H1 (cell line): Measurements from ENCODE around the gene CPT1A. TPM values are rescaled to one million over a fixed set of nuclear protein-coding genes. Genes with fewer than 3 reads are reported as not detected.

Experiments used
- CTCF ChIA-PET: fragments of 300-600 bp; sonication (Branson Sonifier 250); formaldehyde crosslinking; loops from one replicate; lab custom pipeline; 2021; ENCODE audit not compliant: partially characterized antibody; lab: Charles Lee
- POLR2A ChIA-PET: fragments of 300-600 bp; sonication (Branson Sonifier 250); formaldehyde crosslinking; loops from one replicate; lab custom pipeline; 2021; ENCODE audit warnings: inconsistent platforms; ENCODE audit not compliant: partially characterized antibody; lab: Charles Lee
- DNase-seq, 2 experiments: peaks; one replicate each; pipeline versions ENCODE4 v3.0.0 to v3.0.0-alpha.2; 2010 to 2022; ENCODE audit warnings: low spot score in 2 of 2, low read depth in 1 of 2, mixed read lengths in 1 of 2
- FAIRE-seq: peaks from 2 replicates; lab custom pipeline; 2011; peaks lifted over from hg19 to GRCh38; lab: Jason Lieb, UNC
- H2AFZ ChIP-seq: 2 replicates; pipeline ENCODE4 v1.8.1; 2012; ENCODE audit warnings: low read length, inconsistent platforms
- H2AK5ac ChIP-seq: 2 replicates; pipeline ENCODE4 v1.6.1; 2013; ENCODE audit warnings: low read depth, low read length
- H2BK120ac ChIP-seq: replicated peaks from 2 replicates; pipeline ENCODE3; 2013; ENCODE audit warnings: low read depth, low read length, inconsistent platforms
- H2BK12ac ChIP-seq: 2 replicates; pipeline ENCODE4 v1.6.1; 2013; ENCODE audit warnings: low read depth, low read length
- H2BK15ac ChIP-seq: 2 replicates; pipeline ENCODE4 v1.6.1; 2013; ENCODE audit warnings: low read length
- H2BK20ac ChIP-seq: 2 replicates; pipeline ENCODE4 v1.6.1; 2013; ENCODE audit warnings: low read length
- H2BK5ac ChIP-seq: 2 replicates; pipeline ENCODE4 v1.6.1; 2013; ENCODE audit warnings: low read depth, low read length
- H3K14ac ChIP-seq: 2 replicates; pipeline ENCODE4 v1.6.1; 2013; ENCODE audit warnings: inconsistent platforms; ENCODE audit not compliant: insufficient read length
- H3K18ac ChIP-seq: 2 replicates; pipeline ENCODE4 v1.6.1; 2013; ENCODE audit warnings: low read length; ENCODE audit errors: extremely low read depth
- H3K23ac ChIP-seq: 2 replicates; pipeline ENCODE4 v1.6.1; 2013; ENCODE audit warnings: inconsistent platforms; ENCODE audit not compliant: insufficient read length
- H3K23me2 ChIP-seq: 2 replicates; pipeline ENCODE4 v1.6.1; 2013; ENCODE audit warnings: low read depth, low read length
- H3K27ac ChIP-seq: 2 replicates; pipeline ENCODE4 v1.6.1; 2011; ENCODE audit warnings: low read depth, low read length, inconsistent platforms
- H3K27me3 ChIP-seq, 4 experiments: replicated peaks in 1 of 4; 1 replicate in 1 of 4; 2 replicates in 3 of 4; pipeline versions ENCODE4 v1.6.1 to v1.8.1; 2011 to 2013; ENCODE audit warnings: low read length in 3 of 4, mild to moderate bottlenecking in 3 of 4, inconsistent platforms in 2 of 4, mixed read lengths in 2 of 4, moderate library complexity in 1 of 4; ENCODE audit not compliant: control insufficient read depth in 3 of 4, insufficient read depth in 3 of 4; ENCODE audit errors: extremely low read depth in 1 of 4
- H3K36me3 ChIP-seq, 4 experiments: 2 replicates each; pipeline versions ENCODE4 v1.6.1 to v1.8.1; 2011 to 2013; ENCODE audit warnings: mild to moderate bottlenecking in 4 of 4, low read length in 3 of 4, moderate library complexity in 2 of 4, control low read depth in 1 of 4, inconsistent platforms in 1 of 4; ENCODE audit not compliant: insufficient read depth in 4 of 4, control insufficient read depth in 2 of 4
- H3K4ac ChIP-seq: replicated peaks from 2 replicates; pipeline ENCODE3; 2013; ENCODE audit warnings: low read length, low read depth, mixed read lengths, inconsistent platforms; ENCODE audit not compliant: insufficient read length
- H3K4me1 ChIP-seq, 4 experiments: replicated peaks in 1 of 4; 1 replicate in 1 of 4; 2 replicates in 3 of 4; pipeline versions ENCODE4 v1.6.1 to v1.8.1; 2011 to 2013; ENCODE audit warnings: low read length in 3 of 4, inconsistent platforms in 2 of 4, mixed read lengths in 1 of 4; ENCODE audit not compliant: insufficient read depth in 4 of 4, control insufficient read depth in 3 of 4
- H3K4me2 ChIP-seq, 2 experiments: 2 replicates each; pipeline versions ENCODE4 v1.6.1 to v1.8.1; 2011 to 2013; ENCODE audit warnings: low read depth in 2 of 2, low read length in 2 of 2, control low read depth in 1 of 2, inconsistent platforms in 1 of 2, mild to moderate bottlenecking in 1 of 2; ENCODE audit not compliant: insufficient read depth in 1 of 2
- H3K4me3 ChIP-seq, 4 experiments: fragments of 200-600, 300-600 bp in 1 of 4; sonication (generic), shearing (Covaris generic), sonication (Bioruptor Twin) in 1 of 4; 2 replicates each; pipeline versions ENCODE4 v1.5.1 to v1.8.1; 2011 to 2016; ENCODE audit warnings: low read length in 4 of 4, low read depth in 3 of 4, control low read depth in 2 of 4, inconsistent platforms in 2 of 4, mild to moderate bottlenecking in 2 of 4, mixed read lengths in 1 of 4, moderate library complexity in 1 of 4; ENCODE audit not compliant: insufficient read depth in 2 of 4; ENCODE audit errors: extremely low read depth in 1 of 4
- H3K56ac ChIP-seq: replicated peaks from 2 replicates; pipeline ENCODE3; 2013; ENCODE audit warnings: low read depth, mild to moderate bottlenecking, mixed read lengths, low read length, inconsistent platforms; ENCODE audit not compliant: insufficient read length
- H3K79me1 ChIP-seq: 2 replicates; pipeline ENCODE4 v1.6.1; 2013; ENCODE audit warnings: low read depth, low read length, control low read depth
- H3K79me2 ChIP-seq, 2 experiments: 2 replicates each; pipeline versions ENCODE4 v1.6.1 to v1.8.1; 2012 to 2013; ENCODE audit warnings: low read length in 2 of 2, mild to moderate bottlenecking in 2 of 2, inconsistent platforms in 1 of 2; ENCODE audit not compliant: insufficient read depth in 2 of 2, control insufficient read depth in 1 of 2
- H3K9ac ChIP-seq, 4 experiments: replicated peaks in 1 of 4; 1 replicate in 1 of 4; 2 replicates in 3 of 4; pipeline versions ENCODE4 v1.6.1 to v1.8.1; 2011 to 2013; ENCODE audit warnings: low read depth in 3 of 4, low read length in 3 of 4, control low read depth in 2 of 4, mild to moderate bottlenecking in 2 of 4, moderate library complexity in 2 of 4, inconsistent platforms in 1 of 4; ENCODE audit errors: extremely low read depth in 1 of 4
- H3K9me3 ChIP-seq, 2 experiments: 2 replicates each; pipeline versions ENCODE4 v1.6.1 to v1.8.1; 2012 to 2013; ENCODE audit warnings: mild to moderate bottlenecking in 2 of 2, moderate library complexity in 2 of 2, control low read depth in 1 of 2, inconsistent platforms in 1 of 2, low read depth in 1 of 2, low read length in 1 of 2, mixed read lengths in 1 of 2; ENCODE audit not compliant: insufficient read depth in 2 of 2
- H4K20me1 ChIP-seq, 2 experiments: replicated peaks in 1 of 2; 2 replicates each; pipeline versions ENCODE3 to v1.8.1; 2011 to 2013; ENCODE audit warnings: inconsistent platforms in 2 of 2, low read length in 2 of 2, mild to moderate bottlenecking in 1 of 2; ENCODE audit not compliant: insufficient read depth in 2 of 2, control insufficient read depth in 1 of 2
- H4K5ac ChIP-seq: 2 replicates; pipeline ENCODE4 v1.6.1; 2013; ENCODE audit warnings: low read length, low read depth, mixed read lengths, inconsistent platforms; ENCODE audit not compliant: insufficient read length
- H4K8ac ChIP-seq: 2 replicates; pipeline ENCODE4 v1.8.0; 2013; ENCODE audit warnings: mild to moderate bottlenecking, moderate library complexity, low read length, inconsistent platforms; ENCODE audit not compliant: insufficient read depth; ENCODE audit errors: extremely low read depth
- H4K91ac ChIP-seq: replicated peaks from 2 replicates; pipeline ENCODE3; 2013; ENCODE audit warnings: low read length, mixed read lengths, inconsistent platforms; ENCODE audit not compliant: insufficient read length
- RBBP5 ChIP-seq: IDR thresholded peaks from 2 replicates; pipeline ENCODE4 v1.7.1; 2012; ENCODE audit warnings: low read depth, mild to moderate bottlenecking, inconsistent platforms, low read length, moderate library complexity, borderline replicate concordance
- RXRA ChIP-seq: IDR thresholded peaks from 2 replicates; pipeline ENCODE4 v1.6.1; 2011; ENCODE audit warnings: low read depth, mild to moderate bottlenecking, low read length, moderate library complexity; ENCODE audit not compliant: insufficient read depth
- TAF1 ChIP-seq: IDR thresholded peaks from 2 replicates; pipeline ENCODE4 v1.6.1; 2011; ENCODE audit warnings: mild to moderate bottlenecking, low read depth, low read length
- WGBS, 2 experiments: shearing (Covaris generic) in 1 of 2; methylation state at CpG; one replicate each; pipeline versions ENCODE4 v1.1.6 to v1.1.7; 2013 to 2015; ENCODE audit warnings: low lambda C conversion rate in 2 of 2, mixed read lengths in 2 of 2, inconsistent platforms in 1 of 2, low coverage in 1 of 2, missing lambda C conversion rate in 1 of 2; ENCODE audit not compliant: insufficient replicate concordance in 2 of 2, insufficient coverage in 1 of 2, insufficient read length in 1 of 2; ENCODE audit errors: extremely low coverage in 1 of 2, missing lambda C conversion rate in 1 of 2; 5-methylcytosine and 5-hydroxymethylcytosine counted together
- polyA plus RNA-seq, 7 experiments: library from polyadenylated mRNA; depleted of rRNA in 3 of 7; stranded (reverse) in 5 of 7; unstranded in 2 of 7; fragments of >200 nt in 5 of 7; fragments of 200-250 nt in 2 of 7; gene quantifications; 1 replicate in 5 of 7; 2 replicates in 1 of 7; 4 replicates in 1 of 7; pipeline versions ENCODE4 v1.2.1 to v1.2.3, GENCODE V29; 2011 to 2013; ENCODE audit warnings: missing spikeins in 2 of 7, mixed read lengths in 2 of 7
- total RNA-seq: library from RNA; stranded (reverse); fragmentation: NEBNext Ultra II Directional; extraction: Animal tissue kit (Norgen Biotek cat#: 25700); gene quantifications from 2 replicates; pipeline ENCODE4 v1.2.1, GENCODE V29; 2021

Gene CPT1A
- total and polyA plus RNA-seq, 2 of the 8 experiments (the other 6 are each of a cell fraction or from before 2014, with no cell fraction given): 2.9 to 12.2 TPM

DNA sequence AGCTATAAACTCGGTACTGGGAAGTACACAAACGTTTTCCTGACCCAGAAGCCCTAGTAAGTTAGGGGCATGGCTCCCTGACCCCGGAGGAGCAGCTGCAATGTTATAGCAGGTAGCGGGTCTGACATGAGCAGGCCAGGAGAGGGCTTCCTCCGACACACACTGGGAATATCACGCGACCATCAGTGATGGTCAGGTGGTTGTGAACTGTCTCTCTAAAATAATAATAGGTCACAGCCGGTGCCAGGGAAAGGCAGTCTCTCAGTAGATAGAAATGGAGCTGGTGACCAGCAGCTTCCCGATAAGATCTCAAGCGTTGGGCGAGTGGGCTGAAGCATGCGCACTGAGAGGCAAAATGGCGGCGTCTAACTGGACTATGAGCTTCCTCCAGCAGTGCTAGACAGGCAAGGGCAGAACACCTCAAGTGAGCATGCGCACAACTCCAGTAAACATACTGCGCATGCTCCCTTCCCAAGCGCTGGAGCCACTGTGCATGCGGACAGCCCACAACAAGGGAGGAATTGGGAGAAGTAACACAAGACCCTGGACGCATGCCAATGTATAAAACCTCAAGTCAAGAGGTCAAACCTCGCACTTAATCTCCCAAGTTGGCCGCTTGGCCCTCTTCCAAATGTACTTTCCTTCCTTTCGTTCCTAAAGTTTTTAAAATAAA, 68.1 kb downstream of the CPT1A start:
- no peaks in the 10 kb centered on the region for H3K36me3 ChIP-seq
- no peak overlapping the region for H4K5ac ChIP-seq
- POLR2A ChIA-PET: no interaction called here
- TF ChIP-seq RXRA: no peak
- TF ChIP-seq RBBP5: no peak
- no peak for TF ChIP-seq TAF1
- TF ChIP-seq, all 59 proteins: peak for 0
- Histone ChIP-seq H2BK5ac (no peak overlapping the region), H3K4me2 (no peak overlapping the region), H3K27ac (no peak overlapping the region), H3K9ac (no peak overlapping the region), H2AK5ac (no peak overlapping the region), H3K23me2 (no peaks in the 10 kb centered on the region), H3K79me1 (no peaks in the 10 kb centered on the region), H2BK15ac (no peak overlapping the region), H3K4me1 (no peaks in the 10 kb centered on the region), H3K27me3 (no peaks in the 10 kb centered on the region), H3K4ac (no peak overlapping the region), H3K56ac (no peak overlapping the region), H2BK12ac (no peak overlapping the region), H3K9me3 (no peaks in the 10 kb centered on the region), H4K20me1 (no peaks in the 10 kb centered on the region), H4K8ac (no peak overlapping the region), H3K4me3 (no peak overlapping the region), H2BK20ac (no peak overlapping the region), H2AFZ (no peak overlapping the region), H3K23ac (no peak overlapping the region), H3K79me2 (no peaks in the 10 kb centered on the region), H3K18ac (no peak overlapping the region), H4K91ac (no peak overlapping the region), H2BK120ac (no peak overlapping the region), H3K14ac (no peak overlapping the region)
- FAIRE-seq: no peak
- CTCF ChIA-PET: interaction anchor here (2.1 kb wide), 1 partner anchor 24 kb away, joined by 12 read pairs; no protein-coding TSS in a partner anchor
- no peak for DNase-seq
- WGBS, 2 experiments: 94% methylated on average over 22 of the region's 22 CpGs; no CpG with 5 or more reads in 1 of the 2 experiments
